GM18907 (cell line): ENCODE results near the gene AP4M1.
"Not testable (repeated sequence)": the region's sequence is repeated elsewhere in the genome, so short reads cannot be mapped to it uniquely, and the experiment has no call there.

ENCODE experiments used
- ATAC-seq: cut with Tn5 transposase; IDR thresholded peaks from one replicate; pipeline ENCODE4 v1.9.1; 2021; ENCODE audit warnings: mild to moderate bottlenecking, moderate library complexity; ENCODE audit not compliant: unreplicated experiment

The AP4M1 gene

DNA sequence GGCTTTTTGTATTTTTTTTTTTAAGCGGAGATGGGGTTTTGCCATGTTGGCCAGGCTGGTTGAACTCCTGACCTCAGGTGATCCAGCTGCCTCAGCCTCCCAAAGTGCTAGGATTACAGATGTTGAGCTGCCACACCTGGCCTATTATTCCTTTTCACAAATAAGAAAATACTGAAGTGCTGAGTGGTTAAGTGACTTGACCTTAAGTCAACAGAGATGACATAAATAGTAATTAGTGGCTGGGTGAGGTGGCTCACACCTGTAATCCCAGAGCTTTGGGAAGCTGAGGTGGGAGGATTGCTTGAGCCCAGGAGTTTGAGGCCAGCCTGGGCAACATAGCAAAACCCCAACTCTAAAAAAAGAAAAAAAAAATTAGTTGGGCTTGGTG lies 28.8 kb downstream of the AP4M1 start:
- ATAC-seq, result not testable (repeated sequence)

DNA sequence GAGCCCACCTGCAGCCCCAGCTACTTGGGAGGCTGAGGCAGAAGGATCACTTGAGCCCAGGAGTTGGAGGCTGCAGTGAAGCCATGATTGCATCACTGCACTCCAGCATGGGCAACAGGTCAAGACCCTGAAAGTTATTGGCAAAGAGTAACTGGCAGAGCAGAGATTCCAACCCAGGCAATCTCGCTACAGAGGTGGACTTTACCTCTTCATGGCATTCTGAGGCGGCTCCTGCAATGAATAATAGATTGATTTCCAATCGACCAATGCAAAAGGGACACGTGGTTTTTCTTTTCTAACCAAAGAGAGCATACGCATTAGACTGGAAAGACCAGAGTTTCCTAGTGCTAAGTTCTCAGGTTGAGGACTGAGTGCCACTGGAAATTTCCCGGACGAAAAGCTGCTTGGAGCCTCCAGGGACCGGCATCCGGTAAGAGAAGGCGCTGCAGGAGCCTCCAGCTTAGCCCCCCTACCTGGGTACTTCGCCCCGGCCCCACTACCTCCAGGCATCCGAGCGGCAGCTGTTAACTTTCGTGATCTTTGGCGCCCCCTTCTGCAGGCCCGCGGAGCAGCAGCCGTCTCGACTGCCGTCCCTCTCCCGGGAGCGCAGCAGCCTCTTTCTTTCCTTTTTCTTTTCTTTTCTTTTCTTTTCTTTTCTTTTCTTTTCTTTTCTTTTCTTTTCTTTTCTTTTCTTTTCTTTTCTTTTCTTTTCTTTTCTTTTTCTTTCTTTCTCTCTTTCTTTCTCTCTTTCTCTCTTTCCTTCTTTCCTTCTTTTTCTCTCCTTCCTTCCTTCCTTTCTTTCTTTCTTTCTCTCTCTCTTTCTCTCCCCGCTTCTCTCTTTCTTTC lies 29.4 kb downstream of the AP4M1 start:
- ATAC-seq, result no peak

DNA sequence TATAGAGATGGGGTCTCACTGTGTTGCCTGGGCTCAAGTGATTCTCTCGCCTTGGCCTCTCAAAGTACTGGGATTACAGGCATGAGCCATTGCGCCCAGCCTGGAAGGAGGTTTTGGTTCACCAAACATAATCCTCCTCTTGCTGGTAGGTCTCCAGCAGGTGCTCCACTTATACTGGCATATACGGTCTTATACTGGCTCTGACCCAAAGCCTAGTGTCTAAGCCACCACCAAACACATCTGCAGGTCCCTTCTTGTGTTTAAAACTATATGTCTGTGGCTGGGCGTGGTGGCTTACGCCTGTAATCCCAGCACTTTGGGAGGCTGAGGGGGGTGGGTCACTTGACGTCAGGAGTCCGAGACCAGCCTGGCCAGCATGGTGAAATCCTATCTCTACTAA lies 30.7 kb downstream of the AP4M1 start:
- no peak for ATAC-seq

DNA sequence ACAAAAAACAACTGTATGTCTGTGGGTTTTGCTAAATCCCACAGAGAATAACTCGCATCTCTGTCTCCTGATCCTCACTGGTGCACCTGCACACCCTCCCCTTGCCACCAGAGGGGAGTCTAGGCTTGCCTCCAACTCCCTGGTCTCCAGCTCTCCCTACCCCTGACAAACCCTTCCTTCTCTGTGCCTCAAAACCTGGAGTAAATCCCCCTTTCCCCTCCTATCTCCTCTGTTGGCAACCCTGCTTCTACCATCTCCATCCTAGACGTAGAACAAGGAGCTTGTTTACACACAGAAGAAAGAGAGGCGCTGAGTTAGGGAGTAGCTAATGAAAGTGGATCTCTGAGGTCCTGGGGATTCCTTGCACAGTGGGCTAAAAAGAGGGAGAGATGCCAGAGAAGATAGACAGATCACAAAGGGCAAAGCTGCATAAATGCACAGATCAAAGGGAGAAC lies 31.3 kb downstream of the AP4M1 start:
- peak; percentile 75 for ATAC-seq

DNA sequence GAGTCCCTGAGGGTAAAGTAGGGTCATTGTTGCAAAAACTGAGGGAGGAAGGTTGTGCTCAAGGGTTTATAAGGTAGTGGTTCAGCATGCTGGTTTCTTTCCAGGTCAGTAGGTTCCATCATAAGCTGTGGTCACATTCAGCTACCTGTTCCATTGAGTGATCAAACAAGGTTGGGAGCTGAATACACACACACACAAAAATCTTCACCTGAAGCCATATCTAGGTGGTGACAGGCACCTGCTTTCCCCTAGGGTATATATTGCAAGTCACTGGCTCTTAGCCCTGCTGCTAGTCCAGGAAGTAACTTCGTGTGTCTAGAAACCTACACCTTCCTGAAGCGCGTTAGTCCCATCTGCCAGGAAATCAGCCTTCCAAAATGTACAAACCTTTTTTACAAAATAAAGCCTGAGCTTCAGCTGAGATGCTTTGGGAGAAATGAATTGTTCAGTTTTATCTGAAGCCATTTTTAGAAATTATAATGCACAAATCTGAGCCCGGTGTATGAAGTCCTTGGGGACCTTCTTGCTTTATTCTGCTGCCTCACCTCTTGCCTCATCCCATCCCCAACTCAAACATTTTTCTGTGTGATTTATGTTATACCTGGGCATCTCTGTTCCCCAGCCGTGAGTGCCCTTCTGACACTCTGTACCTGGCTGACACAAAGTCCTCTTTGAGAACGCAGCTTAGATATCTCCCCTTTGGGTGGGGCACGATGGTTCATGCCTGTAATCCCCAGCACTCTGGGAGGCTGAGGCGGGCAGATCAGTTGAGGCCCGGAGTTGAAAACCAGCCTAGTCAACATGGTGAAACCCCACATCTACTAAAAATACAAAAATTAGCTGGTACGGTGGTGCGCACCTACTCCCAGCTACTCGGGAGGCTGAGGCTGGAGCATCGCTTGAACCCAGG lies 36.7 kb downstream of the AP4M1 start:
- ATAC-seq, result no peak

GRCh38 chr7:100141555-100141949 lies 40.1 kb downstream of the AP4M1 start:
- ATAC-seq, result no peak

DNA sequence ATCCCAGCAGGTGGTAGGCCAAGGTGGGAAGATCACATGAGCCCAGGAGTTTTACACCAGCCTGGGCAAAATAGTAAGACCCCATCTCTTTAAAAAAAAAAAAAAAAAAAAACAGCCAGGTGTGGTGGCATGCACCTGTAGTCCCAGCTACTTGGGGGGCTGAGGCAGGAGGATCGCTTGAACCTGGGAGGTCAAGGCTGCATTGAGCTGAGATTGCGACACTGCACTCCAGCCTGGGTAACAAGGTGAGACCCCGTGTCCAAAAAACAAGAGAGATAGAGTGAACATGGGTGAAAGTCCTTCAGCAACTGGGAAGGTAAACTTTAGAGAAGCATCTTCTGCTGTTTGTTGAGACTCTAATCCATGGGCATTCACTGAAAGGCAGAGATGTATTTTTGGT lies 41.0 kb downstream of the AP4M1 start:
- ATAC-seq, result no peak

GRCh38 chr7:100146350-100146749 lies 44.9 kb downstream of the AP4M1 start:
- not testable (repeated sequence) for ATAC-seq

DNA sequence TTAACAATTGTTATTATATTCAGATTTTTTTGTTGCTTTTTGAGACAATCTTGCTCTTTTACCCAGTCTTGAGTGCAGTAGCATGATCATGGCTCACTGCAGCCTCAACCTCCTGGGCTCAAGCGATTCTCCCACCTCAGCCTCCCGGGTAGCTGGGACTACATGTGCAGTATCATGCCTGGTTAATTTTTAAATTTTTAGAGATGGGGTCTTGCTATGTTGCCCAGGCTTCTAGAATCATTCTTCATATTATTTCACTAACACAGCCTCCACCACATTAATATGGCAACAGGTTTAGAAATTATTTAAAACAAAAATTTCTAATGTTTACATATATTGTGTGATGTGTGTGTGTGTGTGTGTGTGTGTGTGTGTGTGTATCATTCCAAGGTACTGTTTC lies 45.8 kb downstream of the AP4M1 start:
- ATAC-seq, result no peak

- ATAC-seq, result no peak
These were observed 46.7 kb downstream of the AP4M1 start for GRCh38 chr7:100148225-100148558.

- peak; percentile 96 for ATAC-seq
These were observed 47.3 kb downstream of the AP4M1 start, which contains the start of gene LAMTOR4 for GRCh38 chr7:100148559-100149328. LAMTOR4 (plus strand) TSS chr7:100148918; CDS start chr7:100148973, 55 bp downstream.

DNA sequence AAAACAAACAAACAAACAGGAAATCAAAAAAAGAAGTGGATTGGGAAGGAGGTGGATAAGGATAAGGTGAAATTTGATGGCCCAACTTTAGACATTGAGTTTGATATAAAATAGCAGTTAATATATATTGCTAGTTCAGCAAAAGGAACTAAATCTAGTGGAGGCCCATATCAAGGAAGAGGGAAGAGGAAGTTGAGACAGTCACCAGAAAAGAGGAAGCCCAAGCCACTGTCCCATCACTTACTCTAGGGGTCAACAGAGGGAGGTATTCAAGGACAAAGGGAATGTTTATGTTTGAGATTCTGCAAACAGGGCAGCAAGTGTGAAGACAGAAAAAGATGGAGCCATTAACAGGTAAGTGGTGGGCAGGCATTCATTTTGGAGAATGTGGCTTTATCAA lies 51.0 kb downstream of the AP4M1 start:
- no peak for ATAC-seq

DNA sequence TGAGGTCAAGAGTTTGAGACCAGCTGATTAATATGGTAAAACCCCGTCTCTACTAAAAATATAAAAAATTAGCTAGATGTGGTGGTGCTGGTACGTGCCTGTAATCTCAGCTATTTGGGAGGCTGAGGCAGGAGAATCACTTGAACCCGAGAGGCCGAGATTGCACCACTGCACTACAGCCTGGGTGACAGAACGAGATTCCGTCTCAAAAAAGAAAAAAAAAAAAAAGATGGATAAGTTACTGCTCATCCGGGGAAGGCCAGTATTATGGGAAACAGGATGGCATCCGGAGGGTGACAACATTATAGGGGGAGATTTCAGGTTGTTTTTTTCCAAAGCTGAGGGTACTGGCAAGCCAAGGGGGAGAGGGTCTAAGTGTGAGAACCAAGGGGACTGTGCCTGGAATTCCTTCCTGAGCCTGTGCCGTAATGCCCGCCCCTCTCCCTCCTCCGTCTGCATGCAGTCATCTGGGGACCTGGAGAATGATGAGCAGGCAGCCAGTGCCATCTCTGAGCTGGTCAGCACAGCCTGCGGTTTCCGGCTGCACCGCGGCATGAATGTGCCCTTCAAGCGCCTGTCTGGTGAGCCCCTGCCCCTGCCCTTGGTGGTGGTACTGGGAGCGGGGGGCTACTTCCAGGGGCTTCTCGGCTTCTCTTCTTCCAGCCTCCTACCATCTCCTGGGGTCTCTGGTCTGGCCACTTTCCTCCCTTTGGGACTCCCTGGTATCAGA lies 51.7 kb downstream of the AP4M1 start:
- ATAC-seq, result no peak

- no peak for ATAC-seq
These were observed 52.5 kb downstream of the AP4M1 start for GRCh38 chr7:100153708-100154535.

DNA sequence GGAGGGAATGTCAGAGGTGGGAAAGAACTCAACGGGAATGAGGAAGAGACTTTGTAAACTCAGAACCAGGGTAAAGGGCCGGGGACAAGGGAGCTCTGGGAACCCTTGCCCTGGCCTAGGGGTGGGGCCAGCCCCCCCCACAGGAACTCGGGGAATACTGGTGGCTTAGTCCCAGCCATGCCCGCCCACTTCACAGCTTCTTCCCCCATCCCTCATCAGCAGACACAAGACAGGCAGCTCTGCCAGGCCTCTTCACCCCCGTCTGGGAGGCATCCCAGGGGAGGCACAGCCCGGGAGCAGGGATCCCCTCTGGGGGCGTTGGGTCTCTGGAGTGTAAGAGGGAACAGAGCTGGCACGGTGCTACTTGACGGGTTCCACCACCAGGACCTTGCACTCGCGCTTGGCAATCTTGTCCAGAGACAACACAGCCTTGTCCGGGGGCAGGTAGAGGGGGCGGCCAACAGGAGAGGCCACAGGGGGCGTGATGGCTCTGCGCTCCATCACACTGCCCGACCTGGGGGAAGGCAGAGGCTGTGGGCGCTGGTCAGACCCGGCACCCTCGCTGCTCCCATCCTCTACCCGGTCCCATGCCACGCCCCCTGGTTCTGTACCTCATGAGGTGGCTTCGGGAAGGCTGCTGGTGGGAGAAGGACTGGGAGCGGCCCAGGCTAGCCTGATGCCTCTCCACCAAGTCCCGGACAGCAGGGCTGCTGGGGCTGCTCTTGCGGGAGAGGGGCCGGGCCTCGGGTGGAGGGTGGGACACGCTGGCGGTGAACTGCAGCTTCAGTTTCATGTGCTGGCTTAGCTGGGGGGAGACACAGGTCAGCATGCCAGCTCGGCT lies 53.4 kb downstream of the AP4M1 start:
- ATAC-seq, result no peak

DNA sequence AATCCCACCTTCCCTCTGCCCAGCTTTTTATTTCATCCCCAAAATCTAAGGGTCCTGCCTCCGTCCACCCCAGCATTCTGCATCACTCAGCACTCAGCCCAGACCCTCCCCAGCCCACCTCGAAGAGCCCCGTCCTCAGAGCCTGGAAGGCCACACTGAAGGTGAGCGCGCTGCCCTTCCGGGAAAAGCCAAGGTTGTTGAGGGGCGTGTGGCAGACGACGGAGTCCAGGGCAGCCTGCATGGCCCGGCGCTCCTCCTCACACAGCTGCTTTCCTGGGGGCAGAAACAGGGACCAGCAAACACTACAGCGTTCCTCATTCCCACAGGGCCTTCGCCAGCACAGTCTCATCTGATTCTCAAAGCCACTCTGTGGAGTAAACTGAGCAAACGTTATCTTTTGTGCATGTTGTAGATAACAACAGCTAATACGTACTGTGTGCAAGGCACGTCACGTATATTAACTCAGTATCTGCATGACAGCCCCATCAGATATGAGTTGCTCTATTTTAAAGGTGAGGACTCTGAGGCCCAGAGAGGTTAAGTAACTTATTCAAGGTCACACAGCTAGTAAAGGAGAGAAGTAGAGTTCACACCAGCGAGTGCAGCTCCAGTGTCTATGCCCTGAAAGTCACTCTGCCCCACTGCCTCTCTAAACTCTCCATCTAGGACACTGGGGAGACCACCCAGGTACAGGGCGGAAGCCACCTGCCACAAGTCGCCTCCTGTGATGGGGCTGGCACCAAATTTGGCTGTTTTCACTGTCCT lies 54.3 kb downstream of the AP4M1 start:
- no peak for ATAC-seq

GRCh38 chr7:100156331-100157068 lies 55.1 kb downstream of the AP4M1 start:
- no peak for ATAC-seq

DNA sequence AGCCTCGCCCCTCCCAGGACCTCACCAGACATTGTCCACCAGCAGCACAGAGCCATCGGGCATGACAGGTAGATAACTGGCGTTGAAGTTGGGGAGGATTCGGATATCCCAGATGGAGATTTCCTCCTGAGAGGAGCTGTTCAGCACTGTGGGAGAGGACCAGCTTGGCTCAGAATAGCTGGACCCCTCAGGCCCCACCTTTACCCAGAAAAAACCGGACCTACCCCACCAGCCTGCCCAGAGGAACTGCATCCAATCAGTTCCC lies 55.6 kb downstream of the AP4M1 start:
- ATAC-seq, result no peak
